Iris pigment epithelial cell (primary cell): ENCODE data around the gene TWIST2.

Experiments
- DNase-seq: peaks from one replicate; pipeline ENCODE4 v3.0.0-alpha.2; 2011; ENCODE audit warnings: low read depth

Gene TWIST2

GRCh38 chr2:238838786-238839327 is 9.0 kb upstream of the TWIST2 start:
- no peak for DNase-seq

DNA sequence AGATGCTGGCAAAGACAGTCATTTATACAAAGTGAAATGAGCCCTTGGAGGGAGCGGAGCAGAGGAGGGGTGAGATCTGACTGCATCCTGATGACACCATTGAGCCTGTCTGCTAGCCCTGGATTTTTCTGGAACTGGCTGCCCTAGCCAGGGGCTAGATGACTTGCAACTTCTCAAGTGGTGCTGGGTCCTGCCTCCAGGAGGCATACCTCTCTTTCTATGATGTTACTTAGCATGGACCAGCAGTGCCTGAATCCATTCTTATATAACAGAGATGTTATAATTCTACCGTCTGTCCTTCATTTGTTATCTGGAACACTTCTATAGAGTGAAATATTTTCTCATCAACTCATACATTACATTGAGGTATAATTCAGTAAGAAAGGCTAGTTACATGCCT is 8.5 kb upstream of the TWIST2 start:
- DNase-seq: no peak

- peak; percentile 11 for DNase-seq
These were observed 6.2 kb upstream of the TWIST2 start for GRCh38 chr2:238841542-238842164.

DNA sequence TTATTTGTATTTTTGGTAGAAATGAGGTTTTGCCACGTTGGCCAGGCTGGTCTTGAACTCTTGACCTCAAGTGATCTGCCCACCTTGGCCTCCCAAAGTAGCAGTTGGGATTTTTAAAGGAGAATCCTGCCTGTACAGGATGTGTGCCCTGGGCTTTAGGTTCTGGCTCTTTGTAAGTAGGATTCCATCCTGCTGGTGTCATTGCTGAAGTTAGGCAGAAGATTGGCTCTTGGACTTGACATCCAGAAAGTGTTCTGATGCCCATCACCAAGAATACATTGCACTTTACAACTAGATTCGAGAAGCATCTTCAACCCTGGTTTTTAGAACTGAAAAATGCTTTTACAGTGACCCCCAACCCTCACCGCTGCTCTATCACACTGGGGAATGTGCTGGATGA is 4.4 kb upstream of the TWIST2 start:
- DNase-seq: no peak

- DNase-seq: no peak
These were observed 2.1 kb upstream of the TWIST2 start for GRCh38 chr2:238845583-238846377.

DNA sequence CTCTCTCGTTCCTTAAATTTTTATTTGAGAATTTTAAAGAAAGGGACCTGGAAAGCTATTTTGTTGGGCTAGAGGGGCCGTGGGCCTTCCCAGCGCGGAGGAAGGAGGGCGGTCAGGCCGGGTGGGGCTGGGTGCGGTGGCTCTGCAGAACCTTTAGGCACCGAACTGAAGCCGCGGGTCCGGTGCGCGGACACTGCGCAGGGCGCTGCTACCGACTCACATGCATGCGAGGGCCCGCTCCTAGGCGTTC is 1.6 kb upstream of the TWIST2 start:
- no peak for DNase-seq

DNA sequence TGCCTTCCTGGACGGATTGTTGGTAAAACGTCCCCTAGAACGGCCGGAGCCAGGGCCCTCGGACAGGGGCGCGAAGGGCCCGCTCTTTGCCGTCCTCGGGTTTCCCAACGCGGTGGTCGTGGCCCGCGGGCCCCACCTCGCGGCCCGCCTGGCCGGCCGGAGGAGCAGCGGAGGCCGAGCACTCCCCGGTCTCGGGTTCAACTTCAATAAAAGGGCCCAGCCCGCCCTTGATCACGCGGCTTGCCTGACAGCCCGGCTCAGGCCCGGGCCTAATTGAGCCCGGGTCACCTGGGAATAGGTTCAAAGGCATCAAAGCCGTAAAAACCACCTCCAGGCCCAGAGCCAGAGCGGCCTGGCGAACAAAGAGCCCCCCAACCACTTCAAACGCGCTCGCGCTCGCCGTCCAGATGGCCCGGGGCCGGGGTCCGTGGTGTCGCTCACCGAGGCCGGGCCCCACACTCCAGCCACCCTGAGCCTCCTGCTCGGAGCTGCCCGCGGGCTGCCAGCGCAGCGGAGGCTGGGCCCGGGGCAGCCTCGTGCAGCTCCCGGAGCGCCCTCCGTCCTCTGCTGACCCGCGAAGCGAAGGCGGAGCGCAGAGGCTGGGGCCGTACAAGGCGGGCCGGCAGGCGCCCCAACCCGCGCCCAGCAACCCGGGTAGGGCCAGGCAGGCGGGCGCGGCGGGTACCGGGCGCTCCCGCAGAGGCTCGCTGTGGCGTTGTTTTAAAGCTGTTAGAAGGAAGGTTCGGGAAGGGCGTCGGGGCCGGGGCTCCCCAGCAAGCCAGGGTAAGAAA is 1.1 kb upstream of the TWIST2 start:
- peak; percentile 49 for DNase-seq

GRCh38 chr2:238847419-238847801 is 475 bp upstream of the TWIST2 start:
- DNase-seq: no peak

DNA sequence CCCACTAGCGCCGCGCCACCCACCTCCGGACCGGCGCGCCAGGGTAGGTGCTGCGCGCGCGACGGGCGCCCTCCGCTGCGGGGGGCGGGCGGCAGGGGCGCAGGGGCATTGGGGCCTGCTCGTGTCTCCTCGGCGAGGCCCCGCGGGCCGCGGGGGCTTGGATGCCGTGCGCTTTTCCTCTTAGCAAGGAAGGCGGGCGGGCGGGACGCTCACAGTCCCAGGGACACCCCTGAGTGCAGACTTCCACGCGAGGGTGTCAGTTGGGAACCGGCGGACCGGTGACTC is 748 bp downstream of the TWIST2 start:
- no peak for DNase-seq

DNA sequence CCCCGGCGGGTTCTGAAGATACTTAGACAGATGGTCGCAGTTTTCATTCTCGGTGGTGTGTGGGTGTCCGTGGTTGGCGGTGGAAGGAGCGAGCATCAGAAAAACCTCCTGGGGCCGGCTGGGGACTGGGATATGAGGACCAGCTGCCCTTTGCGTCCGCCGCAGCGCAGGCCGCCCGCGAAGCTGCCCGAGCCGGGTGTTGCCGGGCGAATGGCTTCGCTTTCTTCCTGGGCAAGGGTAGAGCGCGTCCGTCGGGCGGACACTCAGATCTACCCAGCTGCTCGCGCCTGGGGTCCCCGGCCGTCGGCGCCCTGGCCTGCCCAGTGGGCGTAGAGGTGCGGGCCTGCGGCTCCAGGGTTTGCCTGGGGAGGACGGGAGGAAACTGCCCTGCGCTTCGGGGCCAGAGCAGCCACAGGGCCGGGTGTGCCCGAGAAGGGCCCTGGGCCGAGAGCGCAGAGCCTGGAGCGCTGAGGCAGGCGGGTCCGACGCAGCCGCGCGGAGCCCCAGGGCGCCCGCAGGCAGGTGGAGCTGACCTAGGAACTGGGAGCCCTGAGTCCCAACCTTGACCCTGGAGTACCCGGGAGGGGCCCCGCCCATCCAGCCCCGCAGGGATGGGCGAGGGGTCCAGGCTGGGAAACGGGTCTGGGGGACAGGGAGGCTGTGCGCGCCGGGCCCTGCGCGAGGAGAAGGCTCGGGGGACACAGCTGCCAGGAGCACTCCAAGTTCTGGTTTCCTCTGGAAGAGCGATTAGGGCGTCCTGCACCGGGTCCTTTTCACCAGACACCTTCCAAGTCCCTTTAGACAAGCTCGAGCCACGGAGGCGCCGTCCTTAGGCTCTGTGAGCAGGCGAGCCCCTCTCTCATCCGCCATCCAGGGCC is 1.3 kb downstream of the TWIST2 start:
- peak; percentile 56 for DNase-seq

GRCh38 chr2:238850091-238850490 is 2.2 kb downstream of the TWIST2 start:
- DNase-seq: no peak

- DNase-seq: no peak
These were observed 3.1 kb downstream of the TWIST2 start for GRCh38 chr2:238851026-238851425.

- DNase-seq: peak; percentile 28
These were observed 3.9 kb downstream of the TWIST2 start for GRCh38 chr2:238851761-238852160.

DNA sequence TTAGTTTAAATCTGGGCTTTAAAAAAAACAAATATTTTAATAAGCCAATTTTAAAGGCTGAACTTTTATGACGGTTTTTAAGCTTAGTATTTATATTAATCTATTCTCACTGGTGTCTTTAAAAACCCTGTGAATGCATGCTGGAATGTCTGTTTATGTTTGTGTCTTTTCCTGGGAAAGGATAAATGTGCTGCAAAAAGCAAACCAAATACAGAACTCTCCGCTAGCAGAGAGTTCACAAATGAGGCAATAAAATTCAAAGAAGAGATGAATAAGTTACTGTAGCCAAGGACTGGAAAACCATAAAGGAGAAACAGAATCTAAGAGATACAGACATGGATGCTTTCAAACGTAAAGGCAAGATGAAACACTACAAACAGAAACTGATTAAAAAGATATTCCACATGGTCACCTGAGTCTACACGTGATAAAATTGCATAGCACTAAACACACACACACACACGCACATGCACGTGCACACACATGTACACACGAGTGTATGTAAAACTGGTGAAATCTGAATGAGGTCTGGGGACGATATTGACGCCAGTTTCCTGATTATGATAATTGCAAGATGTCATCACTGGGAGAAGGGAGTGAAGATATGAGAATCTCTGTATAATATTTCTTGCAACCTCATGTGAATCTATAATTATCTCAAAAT is 4.5 kb downstream of the TWIST2 start:
- DNase-seq: no peak

DNA sequence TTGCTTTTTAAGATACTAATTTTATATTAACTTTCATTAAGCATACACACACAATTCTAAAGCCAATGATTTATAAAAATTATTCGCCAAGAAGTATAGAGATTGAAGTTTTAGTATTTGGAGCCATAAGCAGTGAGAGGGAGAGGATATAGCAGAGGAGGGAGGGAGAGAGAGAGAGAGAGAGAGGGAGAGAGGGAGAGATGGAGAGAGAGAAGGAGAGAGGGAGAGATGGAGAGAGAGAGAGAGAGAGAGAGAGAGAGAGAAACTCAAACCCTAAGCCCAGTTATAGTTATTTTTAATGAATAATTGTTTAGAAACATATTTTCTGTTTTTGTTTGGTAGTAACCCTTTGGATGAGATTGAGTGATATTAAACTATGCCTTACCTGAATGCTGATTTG is 5.3 kb downstream of the TWIST2 start:
- no peak for DNase-seq

- no peak for DNase-seq
These were observed 5.8 kb downstream of the TWIST2 start for GRCh38 chr2:238853721-238854120.

DNA sequence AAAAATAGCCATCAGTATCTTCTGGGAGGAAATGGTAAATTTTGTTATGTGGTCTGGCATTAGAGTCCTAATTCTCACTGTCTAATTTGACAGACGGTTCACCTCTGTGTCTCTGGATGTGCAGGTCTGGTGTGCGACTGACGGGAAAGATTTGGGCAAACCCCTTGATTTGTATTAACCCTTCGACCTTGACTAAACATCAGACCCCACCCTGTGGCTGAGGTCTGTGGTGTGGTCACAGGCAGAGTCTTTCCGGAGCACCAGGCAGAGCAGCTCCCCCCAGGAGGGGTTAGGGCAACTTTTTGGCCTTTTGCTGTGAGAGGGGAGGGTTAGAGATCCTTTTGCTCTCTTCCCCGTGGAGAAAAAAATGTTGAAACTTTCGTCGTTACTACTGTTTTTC is 6.4 kb downstream of the TWIST2 start:
- DNase-seq: no peak

- no peak for DNase-seq
These were observed 6.9 kb downstream of the TWIST2 start for GRCh38 chr2:238854699-238855229.

DNA sequence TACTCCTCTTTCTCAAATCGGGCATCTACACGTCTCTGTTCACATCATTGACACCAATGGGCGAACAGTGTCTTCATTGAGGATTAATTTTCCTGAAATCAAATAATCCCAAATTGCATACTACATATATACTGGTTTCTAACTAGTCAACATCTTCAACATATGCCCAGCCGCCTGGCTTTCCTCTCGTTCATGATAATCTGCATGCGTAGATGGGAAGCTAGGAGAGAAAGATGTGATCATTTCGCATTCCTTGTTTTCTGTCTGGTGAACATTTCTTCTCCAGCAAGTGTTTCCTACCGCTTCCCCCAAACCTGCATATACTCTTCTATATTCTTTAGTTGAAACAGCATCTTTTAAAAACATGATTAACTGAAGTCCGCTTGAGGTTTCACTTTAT is 7.4 kb downstream of the TWIST2 start:
- DNase-seq: no peak

GRCh38 chr2:238855891-238856580 is 8.2 kb downstream of the TWIST2 start:
- DNase-seq: no peak
